Measurements from ENCODE around the gene ELF2.
"Not testable (repeated sequence)": the region's sequence is repeated elsewhere in the genome, so short reads cannot be mapped to it uniquely, and the experiment has no call there.

The ELF2 gene

GRCh38 chr4:139035650-139036049 is 141.4 kb downstream of the ELF2 start:
- no peak overlapping the region for H3K4me3 ChIP-seq (ENCODE audit: low read depth, low read length)
- TF ChIP-seq POLR2A (IDR thresholded peaks at IDR 0.05; ENCODE audit: extremely low read depth, insufficient read length) (no peak), MYC (IDR thresholded peaks at IDR 0.05; ENCODE audit: low read depth, low read length) (no peak), MAX (IDR thresholded peaks at IDR 0.05; ENCODE audit: low read depth, low read length) (no peak), CTCF (IDR thresholded peaks at IDR 0.05; ENCODE audit: low read depth, low read length) (no peak)
- no peak for DNase-seq (ENCODE audit: low read depth)

- TF ChIP-seq MAX (IDR thresholded peaks at IDR 0.05; ENCODE audit: low read depth, low read length): peak; percentile 48
- 0 out of 2 replicates have a peak, but pooled peaks have one; percentile 6 for TF ChIP-seq MYC (IDR thresholded peaks at IDR 0.05; ENCODE audit: low read depth, low read length)
- TF ChIP-seq POLR2A (IDR thresholded peaks at IDR 0.05; ENCODE audit: extremely low read depth, insufficient read length): no peak
- peak; percentile 74 for TF ChIP-seq CTCF (IDR thresholded peaks at IDR 0.05; ENCODE audit: low read depth, low read length)
- peak; percentile 82 for DNase-seq (ENCODE audit: low read depth)
- no peak overlapping the region for H3K4me3 ChIP-seq (ENCODE audit: low read depth, low read length)
Measured at GRCh38 chr4:139030614-139031235, 146.3 kb downstream of the ELF2 start.

GRCh38 chr4:139029866-139030363 is 147.1 kb downstream of the ELF2 start:
- not testable (repeated sequence) for DNase-seq (ENCODE audit: low read depth)

GRCh38 chr4:139028191-139028661 is 148.8 kb downstream of the ELF2 start:
- no peak overlapping the region for H3K4me3 ChIP-seq (ENCODE audit: low read depth, low read length)
- no peak for DNase-seq (ENCODE audit: low read depth)
- TF ChIP-seq CTCF (IDR thresholded peaks at IDR 0.05; ENCODE audit: low read depth, low read length) (no peak), POLR2A (IDR thresholded peaks at IDR 0.05; ENCODE audit: extremely low read depth, insufficient read length) (no peak), MYC (IDR thresholded peaks at IDR 0.05; ENCODE audit: low read depth, low read length) (no peak), MAX (IDR thresholded peaks at IDR 0.05; ENCODE audit: low read depth, low read length) (no peak)

More at GRCh38 chr4:139029866-139030363, 147.1 kb downstream of the ELF2 start:
- not testable (repeated sequence) for H3K4me3 ChIP-seq (ENCODE audit: low read depth, low read length)

- TF ChIP-seq POLR2A (IDR thresholded peaks at IDR 0.05; ENCODE audit: extremely low read depth, insufficient read length) (no peak), MAX (IDR thresholded peaks at IDR 0.05; ENCODE audit: low read depth, low read length) (no peak), CTCF (IDR thresholded peaks at IDR 0.05; ENCODE audit: low read depth, low read length) (no peak), MYC (IDR thresholded peaks at IDR 0.05; ENCODE audit: low read depth, low read length) (no peak)
- no peak for DNase-seq (ENCODE audit: low read depth)
Measured at GRCh38 chr4:139027776-139028175, 149.2 kb downstream of the ELF2 start.

GRCh38 chr4:139025841-139026240 is 151.2 kb downstream of the ELF2 start:
- DNase-seq (ENCODE audit: low read depth): no peak
- H3K4me3 ChIP-seq (ENCODE audit: low read depth, low read length): no peak overlapping the region
- no peak for TF ChIP-seq MYC (IDR thresholded peaks at IDR 0.05; ENCODE audit: low read depth, low read length)
- TF ChIP-seq CTCF (IDR thresholded peaks at IDR 0.05; ENCODE audit: low read depth, low read length): no peak
- TF ChIP-seq MAX (IDR thresholded peaks at IDR 0.05; ENCODE audit: low read depth, low read length): no peak
- no peak for TF ChIP-seq POLR2A (IDR thresholded peaks at IDR 0.05; ENCODE audit: extremely low read depth, insufficient read length)

More at GRCh38 chr4:139027776-139028175, 149.2 kb downstream of the ELF2 start:
- no peak overlapping the region for H3K4me3 ChIP-seq (ENCODE audit: low read depth, low read length)
